ENCODE data around the gene RPRML. TPM values are rescaled to one million over a fixed set of nuclear protein-coding genes. Genes with fewer than 3 reads are reported as not detected.

The RPRML gene
- total RNA-seq, 2 donors from 2014 or later = 0.31 TPM; not detected in 1

DNA sequence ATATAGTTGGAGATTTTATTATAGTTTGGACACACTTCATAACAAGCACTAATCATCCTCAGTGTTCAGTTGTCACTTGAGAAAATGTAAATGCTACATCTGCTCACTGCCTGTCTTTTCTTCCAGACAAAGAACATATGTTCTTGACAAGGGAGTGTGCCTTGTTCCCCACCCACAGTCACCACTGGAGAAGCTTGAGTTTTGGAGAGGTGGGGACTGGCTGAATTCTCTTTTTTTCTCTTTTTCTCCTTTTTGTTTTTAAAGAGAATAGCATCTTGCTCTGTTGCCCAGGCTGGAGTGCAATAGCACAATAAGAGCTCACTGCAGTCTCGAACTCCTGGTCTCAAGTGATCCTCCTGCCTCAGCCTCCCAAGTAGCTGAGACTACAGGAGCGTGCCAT, 15.5 kb downstream of the RPRML start:
- Histone ChIP-seq H3K9me3 (ENCODE audit: control insufficient read depth, low read length) (peaks cover 12% of the 10 kb centered on the region), H3K36me3 (ENCODE audit: control insufficient read depth, insufficient read depth, low read length) (no peaks in the 10 kb centered on the region), H3K27ac (ENCODE audit: low read depth, low read length) (no peak overlapping the region), H3K27me3 (ENCODE audit: control insufficient read depth, insufficient read depth, low read length, poor library complexity, severe bottlenecking) (peaks cover 13% of the 10 kb centered on the region), H3K4me3 (ENCODE audit: low read length) (no peak overlapping the region), H3K4me1 (ENCODE audit: control insufficient read depth, insufficient read depth, low read length) (no peaks in the 10 kb centered on the region), H3K9ac (ENCODE audit: extremely low read depth, low read length, poor library complexity, severe bottlenecking) (no peak overlapping the region)
- Mint-ChIP-seq H3K9me3 (peaks cover 2% of the 10 kb centered on the region), H3K27me3 (ENCODE audit: insufficient read depth) (peaks cover 79% of the 10 kb centered on the region), H3K27ac (no peak overlapping the region), H3K36me3 (ENCODE audit: low read depth) (peaks cover 4% of the 10 kb centered on the region), H3K4me3 (no peak overlapping the region), H3K4me1 (no peaks in the 10 kb centered on the region)
- no peak for DNase-seq
- TF ChIP-seq, protein P1, sequence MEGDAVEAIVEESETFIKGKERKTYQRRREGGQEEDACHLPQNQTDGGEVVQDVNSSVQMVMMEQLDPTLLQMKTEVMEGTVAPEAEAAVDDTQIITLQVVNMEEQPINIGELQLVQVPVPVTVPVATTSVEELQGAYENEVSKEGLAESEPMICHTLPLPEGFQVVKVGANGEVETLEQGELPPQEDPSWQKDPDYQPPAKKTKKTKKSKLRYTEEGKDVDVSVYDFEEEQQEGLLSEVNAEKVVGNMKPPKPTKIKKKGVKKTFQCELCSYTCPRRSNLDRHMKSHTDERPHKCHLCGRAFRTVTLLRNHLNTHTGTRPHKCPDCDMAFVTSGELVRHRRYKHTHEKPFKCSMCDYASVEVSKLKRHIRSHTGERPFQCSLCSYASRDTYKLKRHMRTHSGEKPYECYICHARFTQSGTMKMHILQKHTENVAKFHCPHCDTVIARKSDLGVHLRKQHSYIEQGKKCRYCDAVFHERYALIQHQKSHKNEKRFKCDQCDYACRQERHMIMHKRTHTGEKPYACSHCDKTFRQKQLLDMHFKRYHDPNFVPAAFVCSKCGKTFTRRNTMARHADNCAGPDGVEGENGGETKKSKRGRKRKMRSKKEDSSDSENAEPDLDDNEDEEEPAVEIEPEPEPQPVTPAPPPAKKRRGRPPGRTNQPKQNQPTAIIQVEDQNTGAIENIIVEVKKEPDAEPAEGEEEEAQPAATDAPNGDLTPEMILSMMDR (conservative IDR thresholded peaks at IDR 0.05) = no peak
- 76 to 89% methylated on average over 1 to 2 of the region's 2 CpGs for WGBS, 2 experiments (ENCODE audit: insufficient coverage in 1 of 2, insufficient read length in 1 of 2)

DNA sequence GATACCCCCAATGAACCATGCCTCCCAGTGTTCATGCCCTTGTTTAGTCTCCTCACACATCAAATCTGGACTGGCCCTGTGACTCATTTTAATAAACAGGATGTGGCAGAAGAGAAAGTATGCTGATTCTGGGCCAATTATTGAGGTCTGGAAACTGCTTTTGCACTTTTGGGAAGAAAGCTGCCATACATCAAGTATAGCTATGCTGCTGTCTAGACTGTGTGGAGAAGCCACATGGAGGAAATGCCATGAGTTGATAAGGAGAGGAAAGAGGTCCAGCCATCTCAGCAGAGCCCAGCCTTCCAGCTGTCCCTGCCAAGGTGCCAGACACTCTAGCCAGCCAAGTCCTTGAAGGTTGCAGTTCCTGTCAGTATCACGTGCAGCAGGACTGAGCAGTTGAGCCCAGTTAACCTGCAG, 16.7 kb downstream of the RPRML start:
- peaks cover 2% of the 10 kb centered on the region for H3K9me3 Mint-ChIP-seq
- Histone ChIP-seq H3K4me1 (ENCODE audit: control insufficient read depth, insufficient read depth, low read length) (no peaks in the 10 kb centered on the region), H3K4me3 (ENCODE audit: low read length) (no peak overlapping the region), H3K27me3 (ENCODE audit: control insufficient read depth, insufficient read depth, low read length, poor library complexity, severe bottlenecking) (peaks cover 23% of the 10 kb centered on the region), H3K9me3 (ENCODE audit: control insufficient read depth, low read length) (peaks cover 12% of the 10 kb centered on the region), H3K36me3 (ENCODE audit: control insufficient read depth, insufficient read depth, low read length) (no peaks in the 10 kb centered on the region), H3K27ac (ENCODE audit: low read depth, low read length) (no peak overlapping the region), H3K9ac (ENCODE audit: extremely low read depth, low read length, poor library complexity, severe bottlenecking) (no peak overlapping the region)
- peaks cover 79% of the 10 kb centered on the region for H3K27me3 Mint-ChIP-seq (ENCODE audit: insufficient read depth)
- 22 to 26% methylated on average over 1 of the region's 1 CpG for WGBS, 2 experiments (ENCODE audit: insufficient coverage in 1 of 2, insufficient read length in 1 of 2)
- no peak overlapping the region for H3K4me3 Mint-ChIP-seq
- H3K36me3 Mint-ChIP-seq (ENCODE audit: low read depth) = peaks cover 4% of the 10 kb centered on the region
- TF ChIP-seq, protein P1 (conservative IDR thresholded peaks at IDR 0.05) = no peak
- H3K4me1 Mint-ChIP-seq = no peaks in the 10 kb centered on the region
- H3K27ac Mint-ChIP-seq = no peak overlapping the region
- no peak for DNase-seq

DNA sequence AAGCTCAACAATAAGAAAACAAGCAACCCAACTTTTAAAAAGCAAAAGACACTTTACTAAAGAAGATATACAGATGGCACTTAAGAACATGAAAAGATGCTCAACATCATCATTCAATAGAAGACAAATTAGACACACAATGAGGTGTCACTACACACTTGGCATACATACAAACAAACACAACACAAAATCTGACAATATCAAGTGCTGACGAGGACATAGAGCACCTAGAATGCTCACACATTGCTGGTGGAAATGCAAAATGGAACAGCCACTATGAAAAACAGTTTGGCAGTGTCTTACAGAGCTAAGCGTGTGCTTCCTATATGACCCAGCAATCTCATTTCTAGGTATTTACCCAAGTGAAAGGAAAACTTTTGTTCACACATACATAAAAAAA, 18.9 kb downstream of the RPRML start:
- DNase-seq = no peak
- Histone ChIP-seq H3K4me3 (ENCODE audit: low read length) (no peak overlapping the region), H3K27me3 (ENCODE audit: control insufficient read depth, insufficient read depth, low read length, poor library complexity, severe bottlenecking) (peaks cover 33% of the 10 kb centered on the region), H3K9ac (ENCODE audit: extremely low read depth, low read length, poor library complexity, severe bottlenecking) (no peak overlapping the region), H3K27ac (ENCODE audit: low read depth, low read length) (no peak overlapping the region), H3K36me3 (ENCODE audit: control insufficient read depth, insufficient read depth, low read length) (no peaks in the 10 kb centered on the region), H3K9me3 (ENCODE audit: control insufficient read depth, low read length) (peaks cover 12% of the 10 kb centered on the region), H3K4me1 (ENCODE audit: control insufficient read depth, insufficient read depth, low read length) (no peaks in the 10 kb centered on the region)
- peaks cover 83% of the 10 kb centered on the region for H3K27me3 Mint-ChIP-seq (ENCODE audit: insufficient read depth)
- WGBS, 2 experiments (ENCODE audit: insufficient coverage in 1 of 2, insufficient read length in 1 of 2) = 33 to 44% methylated on average over 2 of the region's 2 CpGs
- no peak overlapping the region for H3K27ac Mint-ChIP-seq
- H3K9me3 Mint-ChIP-seq = peaks cover 2% of the 10 kb centered on the region
- no peak overlapping the region for H3K4me3 Mint-ChIP-seq
- H3K4me1 Mint-ChIP-seq = no peaks in the 10 kb centered on the region
- peaks cover 9% of the 10 kb centered on the region for H3K36me3 Mint-ChIP-seq (ENCODE audit: low read depth)
- TF ChIP-seq, protein P1 (conservative IDR thresholded peaks at IDR 0.05) = no peak
